NCI-H2171 (cell line): ENCODE results near the gene ARL8B.

Experiments
- DNase-seq: peaks from one replicate; lab custom pipeline; 2025; lab: John Stamatoyannopoulos, UW

Gene ARL8B

DNA sequence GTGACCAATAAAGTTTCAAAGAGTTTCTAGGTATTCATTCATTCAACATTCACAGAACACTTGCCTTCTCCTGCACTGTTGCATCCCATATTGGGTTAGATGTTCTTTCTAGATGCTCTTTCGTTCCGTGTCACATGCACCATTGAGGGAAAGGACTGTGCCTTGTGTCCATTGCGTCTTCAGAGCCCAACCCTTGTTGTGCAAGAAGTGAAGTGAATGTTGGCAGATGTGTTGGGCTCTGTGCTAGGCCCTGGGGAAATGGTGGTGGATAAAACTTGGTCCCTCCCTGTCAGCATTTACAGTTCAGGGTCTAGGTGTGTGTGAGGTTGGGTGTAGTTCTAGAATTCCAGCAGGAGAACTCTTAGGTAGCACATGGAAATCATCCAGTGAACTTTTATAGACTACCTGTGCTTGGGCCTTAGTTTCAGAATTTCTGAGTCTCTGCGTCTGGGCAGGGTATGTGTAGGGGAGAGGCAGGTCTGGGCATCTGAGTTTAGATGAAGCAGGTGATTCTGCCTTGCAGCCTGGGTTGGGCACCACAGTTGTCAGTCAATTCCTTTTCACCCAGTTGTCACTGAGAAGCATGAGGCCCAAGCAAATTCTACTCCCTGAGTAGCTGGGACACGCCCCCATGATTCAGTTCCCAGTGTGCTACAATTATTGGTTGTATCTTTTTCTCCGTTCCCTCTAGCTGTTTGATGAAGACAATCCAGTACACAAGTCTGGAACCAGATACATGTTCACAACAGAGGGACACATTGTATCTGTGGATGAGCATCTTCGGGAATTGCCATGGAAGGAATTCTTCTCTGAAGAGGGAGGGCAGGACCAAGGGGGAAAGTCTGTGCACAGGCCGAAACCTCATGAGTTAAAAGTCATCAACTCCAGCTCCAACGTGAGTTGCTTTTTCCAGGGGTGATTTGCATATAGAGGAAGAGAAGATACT is 90.8 kb downstream of the ARL8B start:
- DNase-seq: no peak

DNA sequence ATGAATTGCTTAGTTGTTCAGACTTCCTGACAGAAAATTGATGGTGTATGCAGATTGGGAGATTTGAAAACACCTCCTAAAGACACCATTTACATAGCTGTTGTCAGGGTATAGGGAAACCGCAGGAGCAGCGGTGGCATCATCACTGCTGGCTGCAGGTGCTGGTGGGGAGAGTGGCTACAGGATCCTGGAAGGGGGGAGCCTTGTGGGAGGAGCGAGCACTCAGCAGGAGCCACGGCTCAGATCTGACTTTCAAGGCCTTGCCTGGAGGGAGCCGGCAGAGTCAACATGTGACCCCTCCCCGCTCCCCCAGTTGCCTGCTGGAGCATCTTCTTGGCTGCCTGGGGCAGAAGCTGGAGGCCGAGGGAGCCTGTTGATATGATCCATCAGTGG is 91.5 kb downstream of the ARL8B start:
- DNase-seq: no peak

GRCh38 chr3:5214352-5214751 is 92.3 kb downstream of the ARL8B start:
- no peak for DNase-seq

DNA sequence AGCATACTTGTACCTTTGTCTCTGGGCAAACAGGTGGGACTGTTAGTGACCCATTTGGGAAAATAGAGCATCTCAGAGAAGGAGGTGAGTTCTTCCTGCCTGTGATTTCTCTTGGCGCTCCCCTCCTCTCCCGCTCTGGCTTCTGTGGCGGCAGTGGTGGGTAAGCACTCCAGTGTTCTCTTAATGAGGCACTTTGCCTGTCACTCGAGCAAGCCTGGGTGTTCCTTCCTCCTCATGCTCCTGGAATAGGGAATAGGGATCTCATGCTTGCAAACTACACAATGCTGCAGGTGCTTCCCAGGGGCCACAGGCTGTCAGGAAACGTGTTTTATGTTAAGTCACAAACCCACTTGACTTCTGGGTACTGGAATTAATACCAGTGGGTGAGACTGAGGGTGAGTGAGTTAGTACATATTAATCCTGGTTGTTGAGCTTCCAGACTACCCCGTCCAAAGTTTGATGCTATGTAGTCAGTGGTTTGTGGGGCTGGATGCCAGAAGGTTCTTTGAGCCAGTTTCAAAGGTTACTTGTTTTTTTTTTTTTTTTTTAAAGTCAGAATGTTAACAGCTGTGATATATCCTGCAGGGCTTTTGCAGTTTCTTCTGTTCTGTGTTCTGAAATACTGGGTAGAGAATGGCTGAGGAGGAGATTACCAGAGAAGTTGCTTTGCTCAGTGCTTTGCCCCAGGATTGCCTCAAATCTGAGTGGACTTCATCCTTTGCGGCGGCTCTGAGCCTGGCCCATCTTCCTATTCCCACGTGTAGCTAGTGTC is 95.9 kb downstream of the ARL8B start:
- no peak for DNase-seq

GRCh38 chr3:5218815-5219214 is 96.7 kb downstream of the ARL8B start:
- no peak for DNase-seq

- no peak for DNase-seq
These were observed 97.1 kb downstream of the ARL8B start for GRCh38 chr3:5219216-5219615.

GRCh38 chr3:5220193-5220592 is 98.1 kb downstream of the ARL8B start:
- no peak for DNase-seq

GRCh38 chr3:5220667-5221431 is 98.8 kb downstream of the ARL8B start:
- DNase-seq: no peak

GRCh38 chr3:5221701-5222100 is 99.6 kb downstream of the ARL8B start:
- no peak for DNase-seq

GRCh38 chr3:5222283-5223005 is 100.4 kb downstream of the ARL8B start:
- no peak for DNase-seq

- DNase-seq: no peak
These were observed 104.7 kb downstream of the ARL8B start for GRCh38 chr3:5226783-5227182.

DNA sequence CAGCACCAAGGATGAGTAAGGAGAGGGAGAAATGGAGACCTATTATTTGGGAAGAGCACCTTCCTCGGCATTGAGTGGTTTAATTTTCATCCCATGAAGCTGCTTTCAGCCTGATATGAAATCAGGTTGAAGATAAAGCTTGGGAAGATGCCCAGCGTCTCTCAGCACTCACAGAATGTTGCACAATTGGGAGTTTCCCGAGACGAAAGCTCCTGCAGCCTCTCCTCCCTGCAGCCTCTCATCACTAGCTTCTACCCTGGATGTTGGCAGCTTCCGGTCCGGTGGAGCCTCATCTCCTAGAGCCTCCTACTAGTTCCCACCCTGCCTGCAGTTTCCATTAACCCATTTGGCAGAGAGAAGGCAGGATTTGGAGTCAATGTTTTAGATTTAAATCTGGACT is 105.7 kb downstream of the ARL8B start:
- DNase-seq: no peak

DNA sequence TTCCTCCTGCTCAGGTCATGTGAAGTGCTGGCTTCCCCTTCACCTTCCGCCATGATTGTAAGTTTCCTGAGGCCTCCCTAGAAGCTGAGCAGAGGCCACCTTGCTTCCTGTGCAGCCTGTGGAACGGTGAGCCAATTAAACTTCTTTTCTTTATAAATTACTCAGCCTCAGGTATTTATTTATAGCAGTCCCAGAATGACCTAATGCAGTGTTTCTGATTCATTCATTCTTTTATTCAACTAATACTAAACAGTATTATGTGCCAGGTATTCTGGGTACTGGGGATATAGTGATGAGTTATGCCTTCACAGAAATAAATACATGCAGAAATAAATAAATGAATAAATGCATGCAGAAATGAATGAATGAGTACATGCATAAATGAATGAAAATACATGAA is 107.3 kb downstream of the ARL8B start:
- no peak for DNase-seq
